ENCODE data around the gene RAB11FIP3. TPM values are rescaled to one million over a fixed set of nuclear protein-coding genes. Genes with fewer than 3 reads are reported as not detected.
A peak's percentile ranks its signal among the peaks of the same experiment; 100 is the strongest.

The RAB11FIP3 gene
- total RNA-seq, 1 experiment from 2014 or later = 37.1 TPM

- H4K91ac ChIP-seq (ENCODE audit: insufficient read length, low read depth, low read length) = no peak overlapping the region
- H3K9ac ChIP-seq (ENCODE audit: extremely low read depth, insufficient read length, low read length) = no peak overlapping the region
- H4K5ac ChIP-seq (ENCODE audit: insufficient read length, low read depth, low read length) = no peak overlapping the region
- H2AK5ac ChIP-seq (ENCODE audit: insufficient read length, low read length) = no peak overlapping the region
- no peak overlapping the region for H3K23ac ChIP-seq (ENCODE audit: insufficient read length, low read depth, low read length)
- H3K56ac ChIP-seq (ENCODE audit: insufficient read length, low read depth, low read length) = no peak overlapping the region
- H3K4me1 Mint-ChIP-seq = no peaks in the 10 kb centered on the region
- no peak overlapping the region for H2BK12ac ChIP-seq (ENCODE audit: insufficient read length, low read depth, low read length)
- no peaks in the 10 kb centered on the region for H3K9me3 Mint-ChIP-seq
- no peaks in the 10 kb centered on the region for H3K23me2 ChIP-seq (ENCODE audit: insufficient read length, low read depth, low read length, poor library complexity, severe bottlenecking)
- H3K18ac ChIP-seq (ENCODE audit: insufficient read length, low read depth, low read length) = no peak overlapping the region
- H2BK20ac ChIP-seq (ENCODE audit: low read depth, low read length, poor library complexity, severe bottlenecking) = no peak overlapping the region
- no peaks in the 10 kb centered on the region for H3K27me3 ChIP-seq (ENCODE audit: insufficient read depth, low read length)
- H2BK120ac ChIP-seq (ENCODE audit: low read depth, low read length, poor library complexity, severe bottlenecking) = no peak overlapping the region
- H2AFZ ChIP-seq (ENCODE audit: low read length) = no peak overlapping the region
- TF ChIP-seq, protein P1, sequence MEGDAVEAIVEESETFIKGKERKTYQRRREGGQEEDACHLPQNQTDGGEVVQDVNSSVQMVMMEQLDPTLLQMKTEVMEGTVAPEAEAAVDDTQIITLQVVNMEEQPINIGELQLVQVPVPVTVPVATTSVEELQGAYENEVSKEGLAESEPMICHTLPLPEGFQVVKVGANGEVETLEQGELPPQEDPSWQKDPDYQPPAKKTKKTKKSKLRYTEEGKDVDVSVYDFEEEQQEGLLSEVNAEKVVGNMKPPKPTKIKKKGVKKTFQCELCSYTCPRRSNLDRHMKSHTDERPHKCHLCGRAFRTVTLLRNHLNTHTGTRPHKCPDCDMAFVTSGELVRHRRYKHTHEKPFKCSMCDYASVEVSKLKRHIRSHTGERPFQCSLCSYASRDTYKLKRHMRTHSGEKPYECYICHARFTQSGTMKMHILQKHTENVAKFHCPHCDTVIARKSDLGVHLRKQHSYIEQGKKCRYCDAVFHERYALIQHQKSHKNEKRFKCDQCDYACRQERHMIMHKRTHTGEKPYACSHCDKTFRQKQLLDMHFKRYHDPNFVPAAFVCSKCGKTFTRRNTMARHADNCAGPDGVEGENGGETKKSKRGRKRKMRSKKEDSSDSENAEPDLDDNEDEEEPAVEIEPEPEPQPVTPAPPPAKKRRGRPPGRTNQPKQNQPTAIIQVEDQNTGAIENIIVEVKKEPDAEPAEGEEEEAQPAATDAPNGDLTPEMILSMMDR (conservative IDR thresholded peaks at IDR 0.05) = peak; percentile 70
- no CpG with 5 or more reads among the region's 54 CpGs for WGBS (ENCODE audit: extremely low coverage, insufficient read length, low lambda C conversion rate)
- no peak overlapping the region for H3K14ac ChIP-seq (ENCODE audit: insufficient read depth, low read length)
- no peak overlapping the region for H3K4me2 ChIP-seq (ENCODE audit: insufficient read depth, insufficient read length, low read length)
- no peaks in the 10 kb centered on the region for H3K27me3 Mint-ChIP-seq (ENCODE audit: low read depth)
- H4K8ac ChIP-seq (replicated peaks; ENCODE audit: insufficient read length, low read depth, low read length) = no peak overlapping the region
- H3K4me1 ChIP-seq (ENCODE audit: insufficient read depth, low read length) = no peaks in the 10 kb centered on the region
- H3K4me3 Mint-ChIP-seq = no peak overlapping the region
- H2BK5ac ChIP-seq (ENCODE audit: insufficient read length, low read length) = no peak overlapping the region
- H3K27ac Mint-ChIP-seq = no peak overlapping the region; a peak in 1 of 7 replicates
- no peak overlapping the region for H3K27ac ChIP-seq (ENCODE audit: insufficient read length, low read depth, low read length)
- H4K20me1 ChIP-seq (ENCODE audit: control insufficient read depth, insufficient read depth, insufficient read length) = no peaks in the 10 kb centered on the region
- no peaks in the 10 kb centered on the region for H3K79me2 ChIP-seq (ENCODE audit: insufficient read depth, low read length)
- H2BK15ac ChIP-seq (ENCODE audit: low read depth, low read length) = no peak overlapping the region
- peak; percentile 72 for DNase-seq
- no peak overlapping the region for H3K4ac ChIP-seq (ENCODE audit: low read depth, low read length)
- peaks cover 0 to 8% (median 2%) of the 10 kb centered on the region in 3 experiments; a peak in 3 of 7 replicates for H3K36me3 Mint-ChIP-seq (ENCODE audit: insufficient read depth in 1 of 3, low read depth in 3 of 3)
- no peaks in the 10 kb centered on the region for H3K79me1 ChIP-seq (ENCODE audit: insufficient read depth, low read depth, low read length, poor library complexity, severe bottlenecking)
- no peak overlapping the region for H3T11ph ChIP-seq (ENCODE audit: low read length)
- H3K9me3 ChIP-seq (ENCODE audit: control insufficient read depth, low read depth, low read length) = no peaks in the 10 kb centered on the region
Measured at GRCh38 chr16:549544-550263, 124.3 kb downstream of the RAB11FIP3 start.
